ENCODE data around the gene SLN. TPM values are rescaled to one million over a fixed set of nuclear protein-coding genes. Genes with fewer than 3 reads are reported as not detected.

SLN gene
- total and polyA plus RNA-seq, 2 experiments from 2014 or later = 13.7 to 15.8 TPM

DNA sequence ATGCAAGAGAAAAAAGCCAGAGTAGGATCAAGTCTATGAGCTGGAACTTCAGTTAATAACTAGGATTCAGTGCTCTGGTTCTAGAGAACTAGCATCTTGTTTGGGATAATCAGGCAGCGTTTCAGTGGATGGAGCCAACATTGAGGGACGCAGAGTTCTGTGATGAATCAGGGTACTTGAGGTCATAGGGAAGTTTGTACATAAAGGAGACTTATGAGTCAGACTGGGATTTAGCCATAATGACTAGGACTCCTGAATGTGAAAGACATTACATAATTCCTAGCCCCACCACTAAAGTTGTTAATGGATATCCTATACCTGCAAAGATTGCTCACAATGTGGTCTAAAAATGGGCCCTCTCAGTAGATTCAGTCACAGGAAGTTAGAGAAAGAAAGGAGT is 6.8 kb downstream of the SLN start:
- Histone ChIP-seq H3K9me3 (ENCODE audit: low read depth) (no peaks in the 10 kb centered on the region), H4K20me1 (ENCODE audit: insufficient read depth, poor library complexity, severe bottlenecking) (no peaks in the 10 kb centered on the region), H3K27me3 (no peaks in the 10 kb centered on the region), H3K27ac (no peak overlapping the region), H3K9me2 (replicated peaks; ENCODE audit: insufficient read depth) (no peaks in the 10 kb centered on the region), H2AFZ (no peak overlapping the region), H3K79me2 (no peaks in the 10 kb centered on the region), H3K4me1 (ENCODE audit: insufficient read depth) (peaks cover 13% of the 10 kb centered on the region), H3K4me2 (no peak overlapping the region), H3K36me3 (replicated peaks; ENCODE audit: insufficient read depth, low read depth) (no peaks in the 10 kb centered on the region), H3K4me3 (no peak overlapping the region)
- TF ChIP-seq EZH2phosphoT487 (IDR thresholded peaks at IDR 0.05; ENCODE audit: low read depth, severe bottlenecking, unreplicated experiment) = no peak
- TF ChIP-seq, protein P1, sequence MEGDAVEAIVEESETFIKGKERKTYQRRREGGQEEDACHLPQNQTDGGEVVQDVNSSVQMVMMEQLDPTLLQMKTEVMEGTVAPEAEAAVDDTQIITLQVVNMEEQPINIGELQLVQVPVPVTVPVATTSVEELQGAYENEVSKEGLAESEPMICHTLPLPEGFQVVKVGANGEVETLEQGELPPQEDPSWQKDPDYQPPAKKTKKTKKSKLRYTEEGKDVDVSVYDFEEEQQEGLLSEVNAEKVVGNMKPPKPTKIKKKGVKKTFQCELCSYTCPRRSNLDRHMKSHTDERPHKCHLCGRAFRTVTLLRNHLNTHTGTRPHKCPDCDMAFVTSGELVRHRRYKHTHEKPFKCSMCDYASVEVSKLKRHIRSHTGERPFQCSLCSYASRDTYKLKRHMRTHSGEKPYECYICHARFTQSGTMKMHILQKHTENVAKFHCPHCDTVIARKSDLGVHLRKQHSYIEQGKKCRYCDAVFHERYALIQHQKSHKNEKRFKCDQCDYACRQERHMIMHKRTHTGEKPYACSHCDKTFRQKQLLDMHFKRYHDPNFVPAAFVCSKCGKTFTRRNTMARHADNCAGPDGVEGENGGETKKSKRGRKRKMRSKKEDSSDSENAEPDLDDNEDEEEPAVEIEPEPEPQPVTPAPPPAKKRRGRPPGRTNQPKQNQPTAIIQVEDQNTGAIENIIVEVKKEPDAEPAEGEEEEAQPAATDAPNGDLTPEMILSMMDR (IDR thresholded peaks at IDR 0.05; ENCODE audit: poor library complexity) = no peak
- TF ChIP-seq EZH2 (IDR thresholded peaks at IDR 0.05; ENCODE audit: borderline replicate concordance) = no peak
- DNase-seq (ENCODE audit: low spot score) = no peak
- WGBS (ENCODE audit: low lambda C conversion rate, missing lambda C conversion rate) = 69% methylated on average over 2 of the region's 2 CpGs

DNA sequence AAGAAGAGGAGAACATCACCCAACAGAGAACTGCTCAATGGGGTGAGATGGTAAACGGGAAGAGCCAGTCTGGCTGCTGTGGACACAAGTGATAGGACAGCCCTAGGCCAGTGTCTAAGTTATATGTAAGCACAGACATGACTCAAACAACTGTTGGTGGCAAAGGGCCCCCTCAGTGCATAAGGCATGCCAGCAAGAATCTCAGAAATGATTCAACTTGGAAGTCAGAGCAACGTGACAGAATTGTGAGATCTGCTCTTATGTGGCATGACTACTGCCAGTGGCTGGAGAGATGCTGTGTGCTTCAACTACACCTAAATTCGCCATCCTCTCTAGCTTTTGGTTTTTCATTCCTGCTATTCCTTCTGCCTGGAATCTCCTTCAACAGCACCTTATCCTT is 7.4 kb downstream of the SLN start:
- Histone ChIP-seq H3K9me3 (ENCODE audit: low read depth) (no peaks in the 10 kb centered on the region), H3K36me3 (replicated peaks; ENCODE audit: insufficient read depth, low read depth) (no peaks in the 10 kb centered on the region), H3K79me2 (no peaks in the 10 kb centered on the region), H3K4me3 (no peak overlapping the region), H3K27me3 (no peaks in the 10 kb centered on the region), H3K4me2 (no peak overlapping the region), H2AFZ (no peak overlapping the region), H3K9me2 (replicated peaks; ENCODE audit: insufficient read depth) (no peaks in the 10 kb centered on the region), H3K4me1 (ENCODE audit: insufficient read depth) (peaks cover 10% of the 10 kb centered on the region), H4K20me1 (ENCODE audit: insufficient read depth, poor library complexity, severe bottlenecking) (no peaks in the 10 kb centered on the region), H3K27ac (no peak overlapping the region)
- 85% methylated on average over 3 of the region's 3 CpGs for WGBS (ENCODE audit: low lambda C conversion rate, missing lambda C conversion rate)
- TF ChIP-seq EZH2 (IDR thresholded peaks at IDR 0.05; ENCODE audit: borderline replicate concordance) (no peak), EZH2phosphoT487 (IDR thresholded peaks at IDR 0.05; ENCODE audit: low read depth, severe bottlenecking, unreplicated experiment) (no peak)
- TF ChIP-seq, protein P1 (IDR thresholded peaks at IDR 0.05; ENCODE audit: poor library complexity) = no peak
- DNase-seq (ENCODE audit: low spot score) = no peak

DNA sequence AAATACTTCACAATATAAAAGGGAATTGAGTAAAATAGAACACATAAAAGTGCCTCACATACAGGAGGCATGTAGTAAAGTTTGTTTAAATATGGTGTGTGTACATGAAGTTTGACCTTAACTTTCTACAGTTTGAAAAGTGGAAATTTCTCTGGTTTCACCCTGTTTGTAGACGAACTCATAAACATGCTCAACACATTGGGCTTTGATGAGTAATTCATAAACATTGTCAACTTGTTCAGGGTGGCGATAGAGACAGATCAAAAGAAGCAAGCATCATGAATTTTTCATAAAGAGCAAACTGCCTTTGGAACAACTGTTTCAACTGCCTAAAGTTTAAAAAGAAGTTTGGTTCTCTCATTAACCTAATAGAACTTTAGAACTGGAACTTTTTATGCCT is 9.1 kb downstream of the SLN start:
- Histone ChIP-seq H3K27ac (no peak overlapping the region), H3K4me1 (ENCODE audit: insufficient read depth) (peaks cover 10% of the 10 kb centered on the region), H3K9me2 (replicated peaks; ENCODE audit: insufficient read depth) (no peaks in the 10 kb centered on the region), H3K36me3 (replicated peaks; ENCODE audit: insufficient read depth, low read depth) (no peaks in the 10 kb centered on the region), H3K79me2 (no peaks in the 10 kb centered on the region), H3K27me3 (no peaks in the 10 kb centered on the region), H3K4me3 (no peak overlapping the region), H3K4me2 (no peak overlapping the region), H2AFZ (no peak overlapping the region), H3K9me3 (ENCODE audit: low read depth) (no peaks in the 10 kb centered on the region), H4K20me1 (ENCODE audit: insufficient read depth, poor library complexity, severe bottlenecking) (no peaks in the 10 kb centered on the region)
- no peak for TF ChIP-seq EZH2phosphoT487 (IDR thresholded peaks at IDR 0.05; ENCODE audit: low read depth, severe bottlenecking, unreplicated experiment)
- TF ChIP-seq EZH2 (IDR thresholded peaks at IDR 0.05; ENCODE audit: borderline replicate concordance) = no peak
- TF ChIP-seq, protein P1 (IDR thresholded peaks at IDR 0.05; ENCODE audit: poor library complexity) = no peak
- no peak for DNase-seq (ENCODE audit: low spot score)
- 54% methylated on average over 2 of the region's 2 CpGs for WGBS (ENCODE audit: low lambda C conversion rate, missing lambda C conversion rate)

All from hepatocyte (in vitro differentiated cells).